ENCODE measurements around the gene MPIG6B. TPM values are rescaled to one million over a fixed set of nuclear protein-coding genes. Genes with fewer than 3 reads are reported as not detected.

Gene MPIG6B
- total RNA-seq, 2 donors from 2014 or later, result not detected

DNA sequence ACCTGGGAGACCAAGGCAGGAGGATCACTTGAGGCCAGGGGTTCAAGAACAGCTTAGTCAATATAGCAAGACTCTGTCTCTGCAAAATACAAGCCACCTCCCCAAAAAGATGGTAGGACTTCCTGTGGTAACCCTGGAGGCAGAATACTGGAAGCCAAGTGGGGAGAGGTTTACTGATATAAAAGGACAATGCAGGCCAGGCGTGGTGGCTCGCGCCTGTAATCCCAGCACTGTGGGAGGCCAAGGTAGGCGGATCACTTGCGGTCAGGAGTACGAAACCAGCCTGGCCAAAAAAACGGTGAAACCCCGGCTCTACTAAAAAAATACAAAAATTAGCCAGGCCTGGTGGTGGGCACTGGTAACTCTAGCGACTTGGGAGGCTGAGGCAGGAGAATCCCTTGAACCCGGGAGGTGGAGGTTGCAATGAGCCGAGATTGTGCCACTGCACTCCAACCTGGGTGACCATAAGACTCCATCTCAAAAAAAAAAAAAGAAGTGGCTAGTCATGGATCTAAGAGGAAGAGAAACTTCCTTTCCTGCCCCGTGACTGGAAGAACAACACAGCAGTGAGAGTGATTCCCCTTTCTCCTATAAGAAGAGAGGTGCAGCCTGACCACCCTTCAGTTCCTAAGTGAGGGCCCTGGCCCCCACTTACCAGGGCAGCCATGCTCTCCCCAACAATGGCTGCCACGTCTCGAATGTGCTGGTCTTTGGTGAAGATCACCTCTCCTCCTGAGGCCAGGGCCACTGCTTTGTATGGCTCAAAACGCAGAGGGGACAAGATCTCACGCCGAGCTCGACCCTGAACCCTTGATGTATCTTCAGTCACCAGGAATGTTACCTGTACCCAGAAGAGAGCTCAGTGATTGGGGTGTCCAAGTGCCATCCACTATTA, 45.4 kb downstream of the MPIG6B start:
- Histone ChIP-seq H3K36me3 (replicated peaks in 1 of 2; ENCODE audit: insufficient read depth in 1 of 2, low read depth in 2 of 2) (no peaks in the 10 kb centered on the region), H3K9me3 (no peaks in the 10 kb centered on the region), H3K4me1 (peaks cover 4% of the 10 kb centered on the region), H3K27ac (no peak overlapping the region), H3K27me3 (no peaks in the 10 kb centered on the region), H3K4me3 (no peak overlapping the region)
- TF ChIP-seq POLR2A (IDR thresholded peaks at IDR 0.05), result no peak
- TF ChIP-seq, protein P1, sequence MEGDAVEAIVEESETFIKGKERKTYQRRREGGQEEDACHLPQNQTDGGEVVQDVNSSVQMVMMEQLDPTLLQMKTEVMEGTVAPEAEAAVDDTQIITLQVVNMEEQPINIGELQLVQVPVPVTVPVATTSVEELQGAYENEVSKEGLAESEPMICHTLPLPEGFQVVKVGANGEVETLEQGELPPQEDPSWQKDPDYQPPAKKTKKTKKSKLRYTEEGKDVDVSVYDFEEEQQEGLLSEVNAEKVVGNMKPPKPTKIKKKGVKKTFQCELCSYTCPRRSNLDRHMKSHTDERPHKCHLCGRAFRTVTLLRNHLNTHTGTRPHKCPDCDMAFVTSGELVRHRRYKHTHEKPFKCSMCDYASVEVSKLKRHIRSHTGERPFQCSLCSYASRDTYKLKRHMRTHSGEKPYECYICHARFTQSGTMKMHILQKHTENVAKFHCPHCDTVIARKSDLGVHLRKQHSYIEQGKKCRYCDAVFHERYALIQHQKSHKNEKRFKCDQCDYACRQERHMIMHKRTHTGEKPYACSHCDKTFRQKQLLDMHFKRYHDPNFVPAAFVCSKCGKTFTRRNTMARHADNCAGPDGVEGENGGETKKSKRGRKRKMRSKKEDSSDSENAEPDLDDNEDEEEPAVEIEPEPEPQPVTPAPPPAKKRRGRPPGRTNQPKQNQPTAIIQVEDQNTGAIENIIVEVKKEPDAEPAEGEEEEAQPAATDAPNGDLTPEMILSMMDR (IDR thresholded peaks at IDR 0.05), result no peak
- 72 to 82% methylated on average over 13 to 18 of the region's 18 CpGs for WGBS, 2 donors
- peak in 1 of 4 donors; percentile 34 for DNase-seq
- intact Hi-C loops (cut with DNase I), result no loop called here
- no peak for ATAC-seq

- intact Hi-C loops (cut with DNase I), result no loop called here
- H3K4me1 ChIP-seq, result peaks cover 4% of the 10 kb centered on the region
- H3K4me3 ChIP-seq, result no peak overlapping the region
- H3K9me3 ChIP-seq, result no peaks in the 10 kb centered on the region
- no peak overlapping the region for H3K27ac ChIP-seq
- WGBS, 2 donors, result 43 to 45% methylated on average over 12 of the region's 12 CpGs
- no peaks in the 10 kb centered on the region for H3K27me3 ChIP-seq
- no peaks in the 10 kb centered on the region for H3K36me3 ChIP-seq (replicated peaks in 1 of 2; ENCODE audit: insufficient read depth in 1 of 2, low read depth in 2 of 2)
- TF ChIP-seq POLR2A (IDR thresholded peaks at IDR 0.05), result no peak
- TF ChIP-seq, protein P1 (IDR thresholded peaks at IDR 0.05), result peak; percentile 72 to 87 (median 81)
- ATAC-seq (peak; percentile 80), DNase-seq (peak; percentile 73 to 86 (median 82))
These were observed 46.7 kb downstream of the MPIG6B start for GRCh38 chr6:31769684-31770371.

- H3K27ac ChIP-seq, result no peak overlapping the region
- no peak overlapping the region for H3K4me3 ChIP-seq
- ATAC-seq (no peak), DNase-seq (no peak)
- H3K27me3 ChIP-seq, result no peaks in the 10 kb centered on the region
- no peaks in the 10 kb centered on the region for H3K9me3 ChIP-seq
- H3K4me1 ChIP-seq, result peaks cover 9% of the 10 kb centered on the region
- no peaks in the 10 kb centered on the region for H3K36me3 ChIP-seq (replicated peaks in 1 of 2; ENCODE audit: insufficient read depth in 1 of 2, low read depth in 2 of 2)
- intact Hi-C loops (cut with DNase I), result no loop called here
- WGBS, 2 donors, result 69 to 70% methylated on average over 2 of the region's 2 CpGs
- TF ChIP-seq POLR2A (IDR thresholded peaks at IDR 0.05), result no peak
- TF ChIP-seq, protein P1 (IDR thresholded peaks at IDR 0.05), result no peak
These were observed 47.7 kb downstream of the MPIG6B start for GRCh38 chr6:31770860-31771259.

- Histone ChIP-seq H3K4me1 (peaks cover 16% of the 10 kb centered on the region), H3K4me3 (no peak overlapping the region), H3K27ac (no peak overlapping the region), H3K9me3 (no peaks in the 10 kb centered on the region), H3K36me3 (replicated peaks in 1 of 2; ENCODE audit: insufficient read depth in 1 of 2, low read depth in 2 of 2) (no peaks in the 10 kb centered on the region), H3K27me3 (no peaks in the 10 kb centered on the region)
- TF ChIP-seq, protein P1 (IDR thresholded peaks at IDR 0.05), result no peak
- WGBS, 2 donors, result 65 to 72% methylated on average over 4 of the region's 4 CpGs
- no peak for ATAC-seq
- DNase-seq, result no peak
- intact Hi-C loops (cut with DNase I), result no loop called here
These were observed 48.8 kb downstream of the MPIG6B start for GRCh38 chr6:31771992-31772358.

Measured in body of pancreas (tissue), 4 donors.